Activated T-helper 1 cell treated with Interleukin-2 at 50 U/mL for 16 hours (primary cell): ENCODE results near the gene TRIM43.
"Not testable (repeated sequence)": the region's sequence is repeated elsewhere in the genome, so short reads cannot be mapped to it uniquely, and the experiment has no call there.

Source experiments
- DNase-seq: peaks from one replicate; pipeline ENCODE4 v3.0.0-alpha.2; 2020; ENCODE audit warnings: low read depth

The TRIM43 gene

DNA sequence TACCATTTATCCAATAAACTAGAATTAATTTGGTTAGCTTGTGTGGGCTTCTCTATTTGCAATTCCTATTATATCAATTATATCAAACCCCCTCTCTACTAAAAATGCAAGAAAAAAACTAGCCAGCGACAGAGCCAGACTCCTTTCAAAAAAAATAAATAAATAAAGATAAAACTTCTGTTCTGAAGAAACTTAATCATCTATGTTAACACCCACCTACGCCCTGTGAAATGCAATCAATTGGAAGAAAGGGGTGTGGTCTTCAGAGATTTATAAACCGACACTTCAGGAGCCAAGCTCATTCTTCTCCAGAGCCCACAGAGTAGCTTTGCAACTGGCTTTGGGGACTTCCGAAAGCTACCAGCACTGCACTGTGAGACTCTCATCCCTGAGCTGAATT lies at the start of gene TRIM43:
TSS of gene TRIM43 (plus strand) at position 301 of the 400 bp plus-strand sequence. CDS start 2,023 bp downstream, outside the sequence.
- not testable (repeated sequence) for DNase-seq

DNA sequence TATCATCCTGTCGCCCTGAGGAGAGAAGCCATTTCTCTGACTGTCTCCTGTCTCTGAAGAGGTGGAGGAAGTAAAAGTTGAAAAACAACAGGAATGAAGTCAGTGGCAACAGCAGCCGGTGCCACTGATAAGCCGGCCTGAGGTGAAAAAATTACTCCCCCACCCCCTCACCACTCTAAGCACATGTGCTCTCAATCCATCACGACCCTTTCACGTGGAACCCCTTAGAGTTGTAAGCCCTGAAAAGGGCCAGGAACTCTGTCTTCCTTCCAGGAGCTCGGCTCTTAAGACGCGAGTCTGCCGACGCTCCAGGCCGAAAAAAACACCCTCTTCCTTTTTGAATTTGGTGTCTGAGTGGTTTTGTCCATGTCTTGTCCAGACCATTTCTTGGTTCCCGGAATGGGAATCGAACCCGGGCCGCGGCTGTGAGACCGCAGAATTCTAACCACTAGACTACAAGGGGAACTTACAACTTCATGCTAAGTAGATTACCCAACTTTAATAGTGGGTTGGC lies 40.7 kb upstream of the TRIM43 start:
- no peak for DNase-seq

DNA sequence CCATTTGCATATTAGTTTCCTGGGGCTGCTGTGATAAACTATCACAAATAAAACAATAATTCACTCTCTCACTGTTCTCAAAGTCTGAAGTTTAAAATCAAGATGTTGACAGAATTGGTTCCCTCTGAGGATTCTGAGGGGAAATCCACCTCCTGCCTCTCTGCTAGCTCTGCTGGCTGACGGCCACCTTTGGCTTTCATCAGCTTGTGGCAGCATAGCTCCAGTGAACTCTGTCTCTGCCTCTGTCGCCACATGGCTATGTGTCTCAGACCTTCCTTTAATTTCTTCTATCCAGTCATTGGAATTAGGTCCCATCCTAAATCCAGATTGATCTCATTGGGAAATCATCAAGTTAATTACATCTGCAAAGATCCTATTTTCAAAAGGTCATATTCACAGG lies 38.9 kb upstream of the TRIM43 start:
- DNase-seq = no peak

DNA sequence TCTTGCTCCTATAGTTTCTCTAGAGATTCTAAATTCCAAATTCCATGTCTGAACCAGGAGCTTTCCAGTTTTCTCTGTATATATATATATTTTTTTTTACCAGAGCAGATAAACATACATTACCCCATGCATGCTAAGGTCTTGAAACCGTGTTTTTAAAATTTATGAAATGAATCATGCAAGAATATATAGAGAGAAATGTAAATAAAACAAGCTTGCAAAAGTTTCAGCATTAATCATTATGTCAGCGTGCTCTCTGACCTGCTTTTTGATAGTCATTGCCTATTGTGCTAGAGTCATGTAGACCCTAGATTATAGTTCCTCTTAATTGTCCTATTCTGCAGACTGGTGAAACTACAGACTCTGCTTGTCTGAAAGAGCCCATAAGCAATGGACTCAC lies 22.6 kb upstream of the TRIM43 start:
- DNase-seq = no peak

DNA sequence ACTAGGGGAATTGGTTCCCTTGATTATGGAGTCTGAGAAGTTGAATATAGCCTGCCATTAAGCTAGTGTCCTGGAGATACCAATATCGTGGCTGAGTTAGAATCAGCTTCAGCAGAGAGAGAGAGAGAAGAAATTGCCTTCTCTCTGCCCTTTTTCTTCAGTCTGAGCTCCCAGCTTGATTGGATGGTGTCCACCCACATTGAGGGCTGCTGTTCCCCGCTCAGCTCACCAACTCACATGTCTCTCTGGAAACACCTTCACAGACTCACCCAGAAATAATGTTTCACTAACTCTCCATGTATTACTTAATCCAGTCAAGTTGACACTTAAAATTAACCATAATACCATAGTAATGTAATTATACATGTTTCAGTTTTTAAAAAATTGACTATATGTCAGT lies 17.9 kb upstream of the TRIM43 start:
- no peak for DNase-seq

DNA sequence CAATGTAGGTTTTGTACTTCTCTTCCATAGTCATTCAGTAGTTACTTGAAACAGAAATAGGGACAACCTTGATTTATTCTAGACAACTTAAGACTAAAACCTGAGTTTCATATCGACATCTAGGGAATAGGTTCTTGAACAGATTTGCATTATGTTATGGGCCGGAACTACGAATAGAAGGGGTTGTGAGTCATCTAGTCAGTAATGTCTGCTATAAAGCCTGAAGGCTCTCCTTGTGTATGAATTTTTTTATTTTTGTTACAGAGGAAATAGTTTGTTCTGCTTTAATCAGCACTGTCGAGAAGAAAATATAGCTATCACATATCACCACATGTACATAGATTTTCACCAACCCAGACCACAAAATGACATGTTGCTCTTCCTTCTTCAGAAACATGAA lies 17.3 kb upstream of the TRIM43 start:
- no peak for DNase-seq

DNA sequence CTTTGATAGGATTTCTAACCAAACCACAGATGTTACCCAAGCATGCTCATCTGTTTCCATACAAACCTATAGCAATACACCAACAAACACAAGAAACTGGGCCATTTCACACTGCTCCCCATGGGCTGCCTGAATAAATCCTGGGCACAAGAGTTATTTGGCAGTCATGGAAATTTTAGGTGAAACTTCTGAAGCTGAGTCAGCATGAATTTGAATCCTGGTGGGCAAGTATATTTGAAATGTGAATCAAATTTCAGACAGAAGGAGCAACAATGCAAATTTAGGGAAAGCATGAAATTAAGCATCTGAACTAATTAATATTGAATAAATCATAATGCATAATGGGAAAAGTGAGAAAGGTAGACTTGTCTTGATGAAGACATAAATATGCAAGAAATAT lies 15.9 kb upstream of the TRIM43 start:
- no peak for DNase-seq

DNA sequence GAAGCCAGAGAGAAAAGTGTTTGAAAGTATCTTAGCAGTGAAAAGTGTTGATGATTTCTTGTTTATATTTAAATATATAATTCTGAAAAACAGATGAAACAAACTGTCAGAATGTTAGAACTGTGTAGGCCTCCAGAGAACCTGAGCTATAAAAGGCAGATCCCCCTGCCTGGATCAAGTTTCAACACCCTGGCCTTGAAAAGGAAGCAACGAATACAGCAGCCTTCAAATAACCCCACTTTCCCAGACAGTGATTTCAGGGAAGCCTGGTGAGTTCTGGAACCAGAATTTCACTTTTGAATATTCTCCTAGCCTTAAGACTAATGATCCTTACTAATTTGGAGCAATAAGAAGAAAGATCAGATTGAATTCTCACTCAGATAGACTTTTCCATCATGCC lies 13.3 kb upstream of the TRIM43 start:
- no peak for DNase-seq

DNA sequence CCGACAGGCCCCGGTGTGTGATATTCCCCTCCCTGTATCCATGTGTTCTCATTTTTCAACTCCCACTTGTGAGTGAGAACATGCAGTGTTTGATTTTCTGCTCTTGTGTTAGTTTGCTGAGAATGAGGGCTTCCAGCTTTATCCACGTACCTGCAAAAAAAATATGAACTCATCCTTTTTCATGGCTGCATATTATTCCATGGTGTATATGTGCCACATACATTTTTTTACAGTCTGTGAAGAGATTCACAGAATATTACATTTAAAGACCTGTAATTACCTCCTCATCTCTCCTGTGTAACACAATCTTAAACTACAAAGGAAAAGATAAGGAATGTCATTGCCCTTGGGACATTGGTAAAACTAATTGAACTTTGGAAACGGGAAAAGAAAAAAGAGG lies 8.3 kb upstream of the TRIM43 start:
- DNase-seq = not testable (repeated sequence)

DNA sequence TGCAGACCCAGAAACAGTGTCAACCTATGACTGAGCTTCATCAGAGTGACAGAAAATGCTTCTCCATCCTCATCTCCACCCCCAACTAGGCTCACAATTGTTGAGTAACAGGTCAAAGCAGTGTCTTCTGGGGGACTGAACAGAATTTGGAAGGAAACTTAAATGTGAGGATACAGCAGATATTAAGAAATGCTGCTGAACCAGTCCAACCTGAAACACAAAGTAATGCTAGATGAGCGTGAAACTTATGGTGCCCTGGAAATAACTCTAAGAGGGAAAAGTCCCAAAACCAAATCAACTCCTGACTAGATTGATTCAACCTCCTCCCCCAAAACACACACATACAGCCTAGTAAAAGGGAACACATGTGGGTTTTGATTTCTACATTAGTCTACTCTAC lies 7.5 kb upstream of the TRIM43 start:
- not testable (repeated sequence) for DNase-seq

DNA sequence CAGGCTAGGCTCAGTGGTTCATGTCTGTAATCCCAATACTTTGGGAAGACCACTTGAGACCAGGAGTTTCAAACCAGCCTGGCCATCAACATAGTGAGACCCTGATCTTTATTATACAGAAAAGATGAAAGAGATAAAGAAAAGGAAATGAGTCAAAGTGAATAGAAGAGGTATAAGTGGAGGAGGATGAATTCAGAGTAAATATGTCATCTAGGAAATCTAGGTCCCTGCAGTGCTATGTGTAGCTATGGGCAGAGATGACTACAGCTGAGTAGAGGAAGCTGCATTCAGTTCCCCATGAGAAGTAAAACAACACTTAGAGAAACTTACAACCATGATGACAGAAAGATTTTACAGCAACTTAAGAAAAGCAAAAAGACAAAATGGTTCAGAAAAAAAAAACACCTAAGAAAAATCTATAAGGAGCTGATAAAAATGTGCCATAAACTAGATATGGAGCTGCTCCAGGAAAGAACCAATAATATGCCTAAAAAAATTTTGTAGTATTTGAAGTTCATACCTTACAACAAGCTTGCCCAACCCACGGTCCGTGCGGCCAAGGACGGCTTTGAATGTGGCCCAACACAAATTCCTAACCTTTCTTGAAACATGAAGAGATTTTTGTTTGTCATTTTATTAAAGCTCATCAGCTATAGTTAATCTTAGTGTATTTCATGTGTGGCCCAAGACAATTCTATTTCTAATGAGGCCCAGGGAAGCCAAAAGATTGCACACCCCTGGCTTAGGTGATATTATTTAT lies 1.8 kb upstream of the TRIM43 start:
- DNase-seq = not testable (repeated sequence)

DNA sequence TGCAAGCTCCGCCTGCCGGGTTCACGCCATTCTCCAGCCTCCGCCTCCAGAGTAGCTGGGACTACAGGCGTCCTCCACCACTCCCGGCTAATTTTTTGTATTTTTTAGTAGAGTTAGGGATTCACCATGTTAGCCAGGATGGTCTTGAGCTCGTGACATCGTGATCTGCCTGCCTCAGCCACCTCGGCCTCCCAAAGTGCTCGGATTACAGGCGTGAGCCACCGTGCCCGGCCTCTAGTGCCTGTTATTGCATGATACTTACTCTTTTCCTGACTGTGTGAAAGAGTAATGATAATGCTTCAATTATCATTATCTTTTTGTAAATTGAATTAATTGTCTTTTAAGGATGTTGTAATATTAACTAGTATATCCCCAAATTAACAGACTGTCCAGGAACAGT lies 1.2 kb downstream of the TRIM43 start:
- not testable (repeated sequence) for DNase-seq

DNA sequence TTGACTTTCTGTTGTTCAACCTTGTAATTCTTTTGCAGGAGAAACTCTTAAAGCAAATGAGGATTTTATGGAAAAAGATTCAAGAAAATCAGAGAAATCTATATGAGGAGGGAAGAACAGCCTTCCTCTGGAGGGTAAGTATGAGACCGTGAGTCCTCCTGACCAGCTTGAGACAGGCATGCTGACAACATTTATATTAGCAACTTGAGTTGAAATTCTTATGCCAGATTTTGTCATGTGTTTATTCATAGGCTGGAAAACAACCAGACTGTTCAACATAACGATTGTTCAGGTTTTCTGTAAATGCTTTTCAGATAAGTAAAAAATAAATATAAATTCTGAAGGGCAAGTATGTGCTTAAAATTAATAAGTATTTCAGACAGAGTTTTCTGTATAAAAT lies 3.2 kb downstream of the TRIM43 start:
- not testable (repeated sequence) for DNase-seq

DNA sequence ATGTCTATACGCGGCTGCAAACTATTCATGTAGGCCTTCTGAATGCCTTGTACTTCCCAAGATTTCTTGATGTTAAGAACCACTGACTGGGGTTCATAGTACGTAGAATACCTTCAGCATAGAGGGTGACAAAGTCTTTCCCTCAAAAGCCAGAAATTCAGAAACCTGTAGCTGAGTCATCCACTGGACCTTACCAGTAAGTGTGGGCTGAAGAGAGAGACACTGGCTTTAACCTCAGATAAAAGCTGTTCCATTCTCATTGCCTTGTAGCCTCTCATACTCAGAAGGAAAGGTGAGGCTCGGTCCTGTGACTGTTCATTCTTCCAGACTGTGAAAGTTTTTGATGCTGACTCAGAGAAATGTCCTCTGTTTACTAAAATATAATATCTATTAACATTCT lies 9.5 kb downstream of the TRIM43 start:
- not testable (repeated sequence) for DNase-seq

DNA sequence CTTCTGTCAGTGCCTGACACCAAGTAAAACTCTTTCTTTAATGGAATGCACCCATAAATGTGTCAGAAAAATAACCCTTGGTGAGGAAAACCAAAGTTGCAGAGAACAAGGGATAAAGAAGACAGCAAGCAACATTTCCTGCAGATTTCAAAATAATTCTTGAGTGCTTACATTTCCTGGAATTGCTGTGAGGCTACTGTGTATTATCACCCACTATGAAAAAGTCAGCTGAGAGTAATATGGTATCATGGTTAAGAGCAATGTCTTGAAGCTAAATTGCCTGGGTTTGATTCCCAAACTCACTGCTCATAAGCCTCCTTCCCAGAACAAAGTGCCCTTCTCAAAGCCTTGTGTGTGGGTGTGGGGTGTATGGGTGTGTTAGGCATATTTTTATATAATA lies 10.3 kb downstream of the TRIM43 start:
- not testable (repeated sequence) for DNase-seq

DNA sequence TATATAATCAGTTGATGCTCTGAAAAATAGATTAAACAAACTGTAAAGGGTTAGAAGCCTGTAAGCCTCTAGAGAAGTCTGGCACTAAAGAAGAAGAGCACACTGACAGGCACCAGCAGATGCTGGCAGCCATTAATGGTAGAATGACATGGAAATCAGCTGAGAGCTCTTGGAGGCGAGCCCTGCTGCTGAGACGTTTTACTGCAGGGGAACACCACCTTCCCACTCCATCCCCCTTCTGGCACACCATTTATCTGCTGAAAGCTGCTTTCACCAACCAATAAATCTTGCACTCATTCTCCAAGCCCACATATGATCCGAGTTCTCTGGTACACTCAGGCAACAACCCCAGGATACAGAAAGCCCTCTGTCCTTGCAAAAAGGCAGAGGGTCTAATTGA lies 16.6 kb downstream of the TRIM43 start:
- DNase-seq = not testable (repeated sequence)

DNA sequence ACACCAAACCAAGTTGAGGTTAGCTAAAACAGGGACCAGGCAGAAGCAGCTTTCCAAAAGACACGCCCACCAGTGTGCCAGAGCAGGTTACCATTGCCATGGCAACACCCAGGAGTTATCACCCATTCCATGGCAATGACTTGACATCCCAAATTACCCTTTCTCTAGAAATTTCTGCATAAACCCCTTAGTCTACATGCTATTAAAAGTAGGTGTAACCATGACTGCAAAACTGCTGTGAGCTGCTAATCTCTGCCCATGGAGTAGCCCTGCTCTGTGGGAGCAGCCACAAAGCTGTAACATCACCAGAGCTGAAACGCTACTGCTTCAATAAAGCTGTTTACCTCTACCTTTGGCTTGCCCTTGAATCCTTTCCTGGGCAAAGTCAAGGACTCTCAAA lies 18.0 kb downstream of the TRIM43 start:
- DNase-seq = not testable (repeated sequence)

DNA sequence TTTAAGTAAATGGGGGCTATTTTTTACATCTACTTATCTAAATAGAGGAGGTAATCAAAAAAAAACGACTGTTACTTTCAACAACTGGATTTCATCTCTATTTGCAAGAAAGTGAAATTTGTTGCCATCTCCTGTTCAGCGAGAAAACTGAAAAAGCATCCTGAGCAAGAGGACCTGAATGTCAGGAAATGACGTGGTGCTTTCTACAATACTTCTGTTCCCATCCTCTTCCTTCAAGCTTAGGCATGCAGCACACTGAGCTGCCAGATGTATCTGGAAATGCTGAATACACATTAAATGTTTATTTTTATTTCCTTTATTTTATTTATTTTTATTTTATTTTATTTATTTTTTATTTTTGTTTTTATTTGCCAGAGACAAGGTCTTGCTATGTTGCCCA lies 21.2 kb downstream of the TRIM43 start:
- DNase-seq = not testable (repeated sequence)

DNA sequence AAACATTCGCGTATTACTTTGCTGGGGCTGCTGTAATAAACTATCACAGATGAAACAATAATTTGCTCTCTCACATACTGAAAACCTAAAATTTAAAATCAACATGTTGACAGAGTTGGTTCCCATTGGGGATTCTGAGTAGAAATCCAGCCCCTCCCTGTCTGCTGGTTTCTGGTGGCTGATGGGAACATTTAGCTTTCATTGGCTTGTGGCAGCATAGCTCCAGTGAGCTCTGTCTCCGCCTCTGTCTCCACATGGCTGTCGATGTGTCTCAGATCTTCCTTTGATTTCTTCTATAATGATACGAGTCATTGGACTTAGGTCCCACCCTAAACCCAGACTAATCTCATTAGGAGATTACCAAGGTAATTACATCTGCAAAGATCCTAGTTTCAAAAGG lies 30.9 kb downstream of the TRIM43 start:
- not testable (repeated sequence) for DNase-seq

DNA sequence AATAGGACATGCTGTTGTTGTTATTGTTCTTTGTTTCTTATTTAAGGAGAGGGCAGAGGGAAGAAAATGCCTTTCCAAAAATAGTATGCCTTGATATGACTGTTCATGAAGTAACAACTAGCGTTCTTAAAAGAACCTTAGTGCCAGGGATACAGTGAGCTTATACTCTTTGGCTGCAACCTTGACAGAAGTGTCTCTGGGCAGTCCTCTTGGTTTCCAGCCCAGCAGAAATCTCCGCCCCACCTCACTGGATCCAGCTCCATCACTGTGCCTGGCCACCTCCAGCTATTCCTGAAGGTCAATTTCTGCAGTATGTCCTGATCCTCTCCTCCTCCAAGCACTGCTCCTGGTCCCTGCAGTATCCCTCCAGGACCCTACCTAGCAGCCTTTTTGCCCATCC lies 39.2 kb downstream of the TRIM43 start:
- DNase-seq = not testable (repeated sequence)

DNA sequence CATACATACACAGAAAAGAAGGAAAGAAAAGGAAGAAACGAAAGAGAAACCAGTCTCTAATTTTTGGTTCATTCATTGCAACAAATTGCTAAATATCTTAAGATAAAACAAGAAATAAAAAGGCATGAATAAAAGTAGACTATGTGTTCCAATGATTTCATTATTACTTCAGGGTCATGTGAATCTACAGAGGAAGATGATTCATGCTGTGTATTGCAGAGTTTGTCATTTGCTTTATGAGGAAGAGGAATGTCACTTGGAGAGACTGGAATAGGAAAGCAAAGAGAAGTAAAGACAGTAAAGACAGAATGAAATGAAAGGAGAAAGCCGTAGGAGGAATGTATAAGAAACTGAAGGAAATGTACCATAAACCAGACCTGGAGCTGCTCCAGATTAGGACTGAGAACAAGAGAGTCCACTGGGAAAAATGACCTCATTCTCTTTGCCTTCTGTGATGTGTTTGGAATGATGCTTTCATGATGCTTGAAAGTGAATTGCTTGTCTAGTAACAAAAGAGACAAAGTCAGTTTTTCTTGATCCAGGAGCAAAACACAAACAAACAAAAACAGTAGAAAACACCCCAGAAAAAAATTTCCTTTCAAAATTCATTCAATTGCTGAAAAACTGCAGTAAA lies 41.9 kb downstream of the TRIM43 start:
- not testable (repeated sequence) for DNase-seq

DNA sequence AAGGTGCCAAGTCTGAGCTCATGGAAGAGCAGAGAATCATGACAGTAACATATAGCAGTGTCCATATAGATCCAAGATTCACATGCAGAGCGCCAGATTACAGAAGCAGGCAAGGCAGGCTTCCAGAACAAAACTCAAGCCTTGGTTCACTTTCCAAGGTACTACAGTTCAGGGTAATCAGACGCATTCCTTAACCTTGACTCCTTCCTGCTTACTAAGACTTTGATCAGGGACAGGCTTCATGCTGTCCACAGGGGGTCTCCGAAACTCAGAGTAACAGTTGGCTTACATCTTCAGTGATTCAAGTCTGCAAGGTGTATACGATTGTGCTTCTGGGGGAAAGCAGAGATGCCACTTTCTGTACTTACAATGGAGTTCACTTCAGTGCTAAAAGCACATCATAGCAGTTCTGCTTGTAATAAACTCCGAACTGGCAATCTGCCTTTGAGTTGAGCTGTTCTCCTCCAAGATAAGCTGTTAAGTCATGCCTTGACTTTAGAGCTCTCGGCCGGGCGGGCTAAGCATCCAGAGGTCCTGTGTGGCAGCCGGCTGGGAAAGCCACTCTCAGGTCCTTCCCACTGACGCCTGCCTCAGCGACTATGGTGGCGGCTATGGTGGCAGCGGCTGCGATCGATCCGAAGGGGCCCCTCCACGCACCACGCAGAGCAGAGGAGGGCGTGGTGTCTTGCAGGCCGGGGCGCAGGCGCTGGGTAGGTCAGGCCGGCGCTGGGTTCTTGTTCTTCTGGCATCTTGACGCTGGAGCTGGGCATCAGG lies 48.9 kb downstream of the TRIM43 start:
- not testable (repeated sequence) for DNase-seq

DNA sequence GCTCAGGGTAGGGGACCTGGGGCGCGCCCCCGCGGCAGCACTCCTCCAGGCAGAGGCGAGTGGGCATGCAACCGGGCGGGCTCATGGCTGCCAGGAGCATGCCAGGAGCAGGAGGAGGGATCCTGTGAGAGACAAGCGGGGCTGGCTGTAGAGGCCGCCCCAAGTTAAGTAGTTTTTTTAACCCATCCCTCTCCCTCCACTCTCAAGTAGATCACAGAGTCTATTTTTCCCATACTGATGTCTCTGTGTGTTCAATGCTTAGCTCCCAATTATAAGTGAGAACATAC lies 49.4 kb downstream of the TRIM43 start:
- DNase-seq = not testable (repeated sequence)
